Lower leg skin (tissue), 3 donors: ENCODE data around the gene NKIRAS1.

Source experiments
- CTCF ChIP-seq, 3 donors: fragments of 450-650 bp; IDR thresholded peaks; one replicate each; pipeline ENCODE4 v1.5.1; 2016; ENCODE audit warnings: antibody characterized with exemption in 3 of 3, mild to moderate bottlenecking in 3 of 3, moderate library complexity in 2 of 3
- POLR2A ChIP-seq, 2 donors: fragments of 450-650 bp; IDR thresholded peaks; one replicate each; pipeline ENCODE4 v1.6.1; 2016 to 2017; ENCODE audit warnings: antibody characterized with exemption in 2 of 2, mild to moderate bottlenecking in 1 of 2, moderate library complexity in 1 of 2

- TF ChIP-seq CTCF (IDR thresholded peaks at IDR 0.05): no peak
- no peak for TF ChIP-seq POLR2A (IDR thresholded peaks at IDR 0.05)
These were observed 33.0 kb upstream of the NKIRAS1 start for GRCh38 chr3:23949784-23950183.
